H4 (cell line): Measurements from ENCODE around the gene CACNA2D3. TPM values are rescaled to one million over a fixed set of nuclear protein-coding genes. Genes with fewer than 3 reads are reported as not detected.
"Not testable (repeated sequence)": the region's sequence is repeated elsewhere in the genome, so short reads cannot be mapped to it uniquely, and the experiment has no call there.

ENCODE experiments used
- DNase-seq: peaks from one replicate; pipeline ENCODE4 v3.0.0-alpha.2; 2015; ENCODE audit warnings: low spot score
- total RNA-seq: library from RNA; depleted of rRNA; stranded (reverse); fragments of >200 nt; shearing (Covaris generic); gene quantifications from 2 replicates; pipeline ENCODE4 v1.2.3, GENCODE V29; 2014

Gene CACNA2D3
- total RNA-seq, 1 experiment from 2014 or later = 4.3 TPM

DNA sequence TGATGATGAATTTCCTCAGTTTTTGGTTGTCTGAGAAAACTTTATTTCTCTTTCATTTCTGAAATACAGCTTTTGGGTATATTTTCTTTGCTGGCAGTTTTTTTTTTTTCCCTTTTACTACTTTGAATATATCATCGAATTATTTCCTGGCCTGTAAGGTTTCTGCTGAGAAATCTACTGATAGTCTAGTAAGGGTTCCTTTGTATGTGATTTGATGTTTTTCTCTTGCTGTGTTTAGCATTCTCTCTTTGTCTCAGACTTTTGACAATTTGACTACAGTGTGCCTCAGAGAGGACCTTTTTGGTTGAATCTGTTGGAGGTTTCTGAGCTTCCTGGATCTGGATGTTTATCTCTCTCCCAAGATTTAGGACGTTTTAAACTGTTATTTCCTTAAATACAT, 336.0 kb downstream of the CACNA2D3 start:
- no peak for DNase-seq

DNA sequence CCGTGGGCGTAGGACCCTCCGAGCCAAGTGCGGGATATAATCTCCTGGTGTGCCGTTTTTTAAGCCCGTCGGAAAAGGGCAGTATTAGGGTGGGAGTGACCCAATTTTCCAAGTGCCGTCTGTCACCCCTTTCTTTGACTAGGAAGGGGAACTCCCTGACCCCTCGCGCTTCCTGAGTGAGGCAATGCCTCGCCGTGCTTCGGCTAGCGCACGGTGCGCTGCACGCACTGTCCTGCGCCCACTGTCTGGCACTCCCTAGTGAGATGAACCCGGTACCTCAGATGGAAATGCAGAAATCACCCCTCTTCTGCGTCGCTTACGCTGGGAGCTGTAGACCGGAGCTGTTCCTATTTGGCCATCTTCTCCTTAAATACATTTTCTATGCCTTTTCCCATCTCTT, 342.2 kb downstream of the CACNA2D3 start:
- DNase-seq = not testable (repeated sequence)

DNA sequence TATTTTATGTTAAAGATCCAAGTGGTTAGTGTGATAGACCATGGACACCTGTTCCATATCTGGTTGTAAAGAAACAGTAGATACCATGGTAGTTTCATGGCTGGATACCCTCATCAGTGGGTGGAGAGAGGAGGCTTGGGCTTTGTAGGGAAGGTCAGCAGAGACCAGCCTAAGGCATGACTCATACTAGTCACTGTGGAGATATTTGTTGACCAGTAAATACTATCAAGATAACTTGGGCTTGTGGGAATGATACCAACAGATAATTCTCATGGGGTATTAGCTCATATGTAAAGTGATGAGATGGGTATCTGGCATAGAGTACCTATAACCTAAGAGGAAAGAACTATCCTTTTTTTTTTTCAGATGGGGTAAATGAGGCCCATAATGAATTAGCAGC, 354.5 kb downstream of the CACNA2D3 start:
- no peak for DNase-seq

DNA sequence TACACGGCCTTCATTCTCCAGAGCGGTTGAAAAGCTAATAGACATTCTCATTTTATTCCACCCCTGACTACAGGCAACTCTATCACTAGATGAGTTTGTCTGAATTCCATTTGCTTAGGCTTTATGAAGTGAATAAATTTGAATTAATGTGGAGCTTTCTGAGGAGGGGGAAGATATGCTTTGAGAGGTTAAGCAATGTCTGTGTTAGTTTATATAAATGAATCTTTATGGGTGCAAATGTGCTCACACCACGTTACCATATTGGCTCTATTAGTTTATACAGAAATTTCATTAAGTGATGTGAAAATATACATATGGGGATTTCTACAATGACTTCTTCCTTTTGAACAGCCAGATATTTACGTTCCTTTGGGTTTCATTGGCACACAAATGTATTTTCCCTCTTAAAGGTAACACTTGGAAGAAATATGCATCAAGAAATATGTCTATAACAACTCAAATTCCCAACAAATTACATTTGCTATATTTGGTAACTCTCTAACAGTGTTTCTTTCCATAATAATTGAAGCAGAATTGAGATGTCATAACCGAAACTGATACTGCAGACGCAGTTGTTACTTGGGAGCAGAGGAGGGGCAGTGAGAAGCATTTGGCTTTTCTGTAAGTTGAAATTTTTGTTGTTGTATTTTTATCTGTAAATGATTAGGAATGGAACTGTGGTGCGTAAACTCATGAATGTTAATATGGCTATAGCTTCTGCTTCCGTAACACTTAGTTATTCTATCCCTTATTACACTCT, 359.4 kb downstream of the CACNA2D3 start:
- DNase-seq = no peak

DNA sequence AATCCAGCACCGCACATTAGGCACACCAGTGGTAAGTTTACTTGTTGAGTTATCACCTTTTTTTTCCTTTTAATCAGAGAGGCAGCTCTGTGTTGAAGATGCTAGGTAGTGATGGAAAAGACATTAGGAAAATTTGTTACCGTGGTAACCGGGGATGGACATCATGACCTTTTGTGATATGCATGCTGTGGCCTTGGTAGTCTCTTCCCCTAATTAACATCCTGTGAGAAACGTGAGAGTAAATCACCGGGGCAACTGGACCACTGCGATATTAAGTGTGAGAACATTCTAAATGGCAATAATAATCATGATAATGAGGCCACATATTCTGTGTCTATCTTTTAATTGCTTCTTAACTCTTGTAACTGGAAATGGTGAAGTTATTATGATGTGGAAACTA, 362.0 kb downstream of the CACNA2D3 start:
- no peak for DNase-seq

DNA sequence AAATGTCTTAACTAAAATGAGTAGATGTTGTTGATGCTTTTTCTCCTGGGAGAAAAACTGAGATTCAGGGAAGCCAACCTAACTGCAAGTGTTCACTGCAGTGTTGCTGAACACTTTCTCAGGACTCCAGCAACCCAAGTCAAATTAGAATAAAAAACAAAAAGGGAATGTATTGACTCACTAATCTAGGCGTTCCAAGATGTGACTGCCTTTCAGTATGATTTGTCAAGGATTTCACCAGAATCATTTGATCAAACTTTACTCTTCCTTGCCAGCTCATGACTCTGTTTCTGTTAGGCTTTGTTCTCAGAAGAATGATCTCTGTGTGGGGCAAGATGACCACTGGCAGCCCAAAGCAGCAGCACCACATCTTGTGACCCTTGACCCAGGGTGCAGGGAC, 364.0 kb downstream of the CACNA2D3 start:
- DNase-seq = no peak

DNA sequence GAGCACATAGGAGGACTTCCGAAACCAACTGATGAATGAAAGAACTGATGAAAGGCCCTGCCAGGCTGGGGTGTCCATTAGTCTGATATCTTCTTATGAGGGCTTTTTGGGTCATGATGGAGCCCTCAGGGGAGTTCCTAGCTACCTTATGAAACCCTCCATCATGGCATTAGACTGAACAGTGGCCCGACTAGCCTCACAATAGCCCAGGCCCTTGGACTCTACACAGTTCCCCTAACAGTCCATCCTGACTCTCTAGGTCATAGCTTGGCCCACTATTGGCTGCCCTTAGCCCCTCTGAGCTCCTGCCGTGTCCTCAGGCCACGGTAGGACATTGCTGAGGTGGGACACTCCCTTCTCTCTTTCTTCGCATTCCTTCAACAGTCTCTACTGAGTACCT, 365.9 kb downstream of the CACNA2D3 start:
- no peak for DNase-seq

DNA sequence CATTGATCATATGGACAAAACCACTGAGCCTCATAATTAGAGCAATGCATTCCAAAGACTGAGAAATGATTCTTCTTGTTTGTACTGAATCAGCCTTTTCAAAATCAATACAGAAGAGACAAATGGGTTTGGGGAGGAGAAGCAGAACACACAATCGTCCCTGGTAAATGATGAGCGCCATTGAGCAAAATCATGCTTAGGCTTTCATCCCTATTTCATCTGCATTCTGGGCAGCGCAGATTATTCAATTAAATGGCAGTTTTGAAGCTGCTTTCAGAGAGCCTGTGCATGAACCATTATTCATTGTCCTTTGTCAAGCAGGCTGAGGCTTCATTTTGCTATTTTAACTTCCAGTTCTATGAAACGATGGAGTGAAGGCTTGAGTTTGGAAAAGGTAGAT, 371.9 kb downstream of the CACNA2D3 start:
- no peak for DNase-seq

DNA sequence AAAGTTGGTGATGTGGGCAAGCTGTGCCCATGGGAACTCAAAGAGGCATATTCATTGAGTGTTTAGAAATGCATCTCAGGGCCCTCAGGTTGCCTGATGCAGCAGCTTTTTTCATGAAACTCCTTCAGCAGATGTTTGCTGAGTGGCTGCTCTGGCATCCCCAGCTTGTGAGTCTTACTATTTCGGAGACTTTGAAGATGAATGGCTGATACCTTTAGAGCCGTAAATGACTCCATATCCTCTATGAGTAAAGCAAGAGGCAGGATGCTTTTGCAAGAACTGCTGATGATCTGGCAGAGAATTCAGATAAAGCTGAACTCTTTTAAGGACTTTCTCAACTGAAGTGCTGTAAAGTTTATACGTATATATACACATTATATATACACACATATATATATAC, 384.3 kb downstream of the CACNA2D3 start:
- no peak for DNase-seq

DNA sequence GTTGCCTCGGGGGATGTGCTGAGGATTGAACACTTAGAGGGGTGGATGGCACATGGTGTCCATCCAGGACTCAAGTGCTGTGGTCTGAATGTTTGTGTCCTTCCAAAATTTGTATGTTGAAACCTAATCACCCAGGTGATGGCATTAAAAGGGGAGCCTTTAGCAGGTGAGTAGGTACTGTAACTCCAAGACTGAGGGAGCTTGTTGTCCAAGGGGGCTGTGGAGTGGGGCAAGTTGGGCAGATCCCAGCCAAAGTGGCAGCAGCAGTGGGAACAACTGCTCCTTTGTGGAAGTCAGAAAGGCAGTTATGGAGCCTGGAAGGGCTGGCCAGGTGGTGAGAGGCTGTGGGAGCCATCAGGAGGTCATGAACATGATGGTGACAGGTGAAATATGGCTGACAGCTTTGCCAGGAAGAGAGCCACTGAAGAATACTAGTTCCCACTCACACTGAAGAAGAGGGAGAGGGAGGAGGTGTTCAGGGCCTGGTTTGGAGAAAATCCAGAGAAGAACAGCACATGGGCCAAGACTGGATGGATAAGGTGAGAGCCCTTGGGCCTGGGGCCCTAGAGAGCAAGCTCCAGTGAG, 385.6 kb downstream of the CACNA2D3 start:
- no peak for DNase-seq

DNA sequence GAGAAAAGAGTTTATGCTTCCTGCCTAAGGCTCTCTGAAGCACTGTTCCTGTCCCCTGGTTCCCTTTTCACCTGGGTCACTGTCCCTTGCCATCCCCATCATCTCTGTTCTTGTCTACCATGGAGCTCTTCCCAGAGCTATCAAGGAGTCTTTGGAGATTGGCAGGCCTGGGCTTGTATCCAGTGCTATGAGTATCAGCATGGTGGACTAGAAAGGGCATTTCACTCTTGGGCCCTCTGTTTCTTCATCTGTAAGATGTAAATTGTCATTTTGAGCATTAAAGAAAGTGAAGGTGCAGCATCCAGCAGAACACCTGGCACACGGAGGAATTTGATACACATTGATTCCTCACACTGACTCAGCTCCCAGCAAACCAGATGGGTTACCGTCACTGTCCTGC, 388.2 kb downstream of the CACNA2D3 start:
- DNase-seq = no peak

DNA sequence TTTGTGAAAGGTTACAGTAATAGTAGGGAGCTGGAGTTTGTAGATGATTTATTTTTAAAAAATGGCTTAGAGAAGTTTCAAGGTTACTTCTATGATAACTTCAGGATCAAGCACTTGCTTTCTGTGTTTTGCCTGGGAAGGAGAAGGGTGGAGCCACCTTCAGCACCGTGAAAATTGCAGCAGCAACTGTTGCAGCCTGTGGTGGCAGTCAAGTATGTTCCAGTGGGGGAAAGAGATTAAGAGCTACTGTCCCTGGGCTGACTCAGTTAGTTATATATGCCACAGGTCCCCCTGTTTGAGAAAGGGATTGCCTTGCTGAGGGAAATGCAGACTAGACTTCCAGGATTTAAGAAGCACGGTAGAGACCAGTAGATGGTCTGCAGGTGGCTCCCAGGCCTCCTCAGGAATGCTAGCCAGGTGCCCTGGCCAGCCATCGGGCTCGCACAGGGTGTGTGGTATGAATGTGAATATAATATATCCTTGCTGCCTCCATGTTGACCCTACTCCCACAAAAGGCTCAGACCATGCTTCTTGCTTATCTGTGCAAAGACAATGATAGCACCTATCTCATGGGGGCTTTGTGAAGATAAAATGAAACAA, 389.5 kb downstream of the CACNA2D3 start:
- DNase-seq = no peak

DNA sequence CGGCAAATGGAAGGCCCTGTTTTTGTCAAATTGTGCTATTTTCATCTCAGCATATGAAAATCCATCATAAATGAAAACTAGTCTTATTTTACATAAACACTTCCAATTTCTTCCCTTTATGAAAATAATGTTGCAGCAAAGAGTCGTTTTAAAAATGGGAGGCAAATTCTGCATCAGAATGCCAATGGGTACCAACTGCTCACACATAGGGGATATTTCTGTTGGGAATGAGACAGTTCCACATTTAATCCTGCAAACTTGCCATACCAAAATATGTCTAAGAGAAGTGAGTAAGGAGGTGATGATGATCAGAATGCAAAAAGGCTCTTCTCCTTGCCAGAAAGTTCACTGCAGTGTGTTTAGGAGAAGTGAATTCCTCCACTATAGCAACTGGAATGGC, 391.7 kb downstream of the CACNA2D3 start:
- no peak for DNase-seq

DNA sequence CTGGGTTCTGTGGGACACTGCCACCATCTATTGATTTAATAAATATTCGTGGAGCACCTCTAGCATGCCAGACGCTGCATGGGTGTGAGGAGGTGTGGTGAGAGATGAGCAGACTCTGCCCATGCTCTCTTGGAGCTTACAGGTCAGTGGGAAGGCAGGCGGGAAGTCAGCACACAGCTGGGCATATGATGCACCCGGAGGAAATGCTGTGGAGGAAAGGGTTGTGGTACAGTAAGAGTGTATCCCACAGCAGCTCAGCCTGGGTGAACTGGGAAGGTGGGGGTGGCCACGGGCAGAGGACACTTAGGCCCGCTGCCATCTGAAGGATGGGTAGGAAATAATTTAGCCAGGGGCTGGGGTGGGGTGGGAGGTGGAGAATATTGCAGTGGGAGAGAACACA, 392.1 kb downstream of the CACNA2D3 start:
- no peak for DNase-seq

DNA sequence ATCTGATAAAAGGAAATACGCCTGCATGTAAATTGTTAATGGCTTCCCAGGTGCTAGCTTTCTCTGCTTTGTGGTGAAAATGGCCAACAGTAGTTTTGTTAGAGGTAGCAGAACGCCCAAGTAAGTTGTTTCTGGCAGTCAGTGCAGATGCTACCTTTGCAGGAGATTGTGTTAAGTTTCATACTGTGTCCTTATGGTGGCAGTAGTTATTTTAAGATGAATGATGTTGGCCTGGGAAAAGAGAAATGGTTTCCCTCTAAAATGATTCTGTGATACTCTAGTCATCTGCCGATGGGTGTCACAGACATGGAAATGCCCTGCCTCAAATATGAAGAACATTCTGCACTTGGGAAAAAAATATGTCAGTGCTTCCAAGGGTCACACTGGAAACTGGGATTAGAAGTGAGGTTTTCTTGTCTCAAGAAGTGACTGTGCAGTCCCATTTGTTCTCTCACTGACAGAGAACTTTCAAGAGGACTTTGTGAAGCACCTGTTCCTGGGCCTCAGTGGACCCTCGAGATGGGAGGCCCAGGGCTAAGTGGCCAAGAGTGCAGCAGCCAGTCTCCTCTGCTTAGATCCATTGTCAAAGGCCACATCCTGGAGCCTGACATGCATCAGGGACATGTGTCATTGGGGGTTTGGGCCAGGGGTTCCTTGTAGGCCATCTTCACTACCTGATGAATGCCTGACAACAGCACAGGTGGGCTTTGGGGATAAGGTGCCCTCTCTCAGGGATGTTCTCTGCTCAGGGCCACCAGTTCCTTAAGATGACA, 393.3 kb downstream of the CACNA2D3 start:
- no peak for DNase-seq

DNA sequence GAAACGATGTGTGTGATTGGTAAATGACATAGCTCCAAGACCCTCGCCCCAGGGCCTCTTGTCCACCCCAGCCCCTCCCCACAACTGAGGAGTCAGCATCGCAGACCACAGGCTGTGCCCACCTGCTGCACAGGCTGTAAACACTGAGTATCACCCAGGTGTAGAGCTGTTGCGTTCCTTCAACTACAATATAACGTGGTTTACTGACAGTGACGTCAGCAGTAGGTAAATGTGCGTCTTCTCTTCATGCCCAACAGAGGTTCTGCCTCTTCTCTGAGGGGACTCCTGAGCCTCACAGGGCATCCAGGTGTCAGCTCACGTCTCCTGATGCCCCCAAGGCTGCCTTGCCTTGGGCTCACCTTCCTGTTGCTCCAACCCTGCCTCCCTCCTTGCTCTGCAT, 395.1 kb downstream of the CACNA2D3 start:
- DNase-seq = no peak

DNA sequence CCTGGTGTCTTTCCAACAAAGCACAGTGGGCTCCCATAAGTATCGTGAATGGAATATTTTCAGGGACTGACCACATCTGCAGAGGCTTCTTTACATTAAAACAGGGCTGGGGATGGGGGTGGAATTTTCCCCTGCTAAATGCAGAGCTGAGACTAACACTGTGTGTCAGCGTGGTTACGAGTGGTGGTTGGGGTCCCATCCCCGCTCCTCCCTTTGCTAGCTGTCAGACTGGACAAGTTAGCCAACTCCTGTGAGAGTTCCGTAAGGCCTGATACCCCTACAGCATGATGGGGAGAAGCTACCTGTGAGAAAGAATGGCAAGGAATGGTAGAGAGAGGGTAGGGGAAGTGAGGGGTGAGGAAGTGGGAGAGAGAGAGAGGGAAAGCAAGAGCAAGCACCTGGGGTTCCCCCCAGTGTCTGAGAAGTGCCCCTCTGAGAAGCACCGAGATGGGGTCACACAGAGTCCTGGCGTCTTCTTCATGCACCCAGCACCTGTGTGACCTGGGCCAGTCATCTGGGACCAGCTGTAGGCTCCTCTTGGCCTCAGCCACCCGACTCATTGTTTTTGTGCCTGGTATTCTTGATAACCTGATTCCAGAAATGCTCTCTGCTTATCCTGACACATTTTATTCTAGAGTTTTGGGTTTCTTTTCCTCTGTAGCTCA, 395.8 kb downstream of the CACNA2D3 start:
- DNase-seq = no peak

DNA sequence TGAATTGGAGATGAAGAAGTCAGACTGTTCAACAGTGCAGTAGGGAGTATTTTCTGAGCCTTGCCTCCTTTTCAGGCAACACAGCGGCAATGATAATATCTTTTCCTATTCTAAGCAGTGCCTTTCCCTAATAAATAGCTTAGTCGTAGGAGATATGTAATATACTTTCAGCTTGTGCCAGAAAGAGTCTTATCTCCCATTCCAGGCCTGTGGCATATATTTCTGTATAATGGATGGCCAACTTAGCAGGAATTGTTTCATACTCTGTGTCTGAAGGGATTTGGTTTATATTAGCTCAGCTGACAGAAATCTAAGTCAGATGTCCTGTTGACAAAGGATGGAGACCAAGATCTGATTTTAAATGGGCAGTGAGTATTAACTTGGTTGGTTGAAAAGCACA, 397.1 kb downstream of the CACNA2D3 start:
- DNase-seq = no peak

DNA sequence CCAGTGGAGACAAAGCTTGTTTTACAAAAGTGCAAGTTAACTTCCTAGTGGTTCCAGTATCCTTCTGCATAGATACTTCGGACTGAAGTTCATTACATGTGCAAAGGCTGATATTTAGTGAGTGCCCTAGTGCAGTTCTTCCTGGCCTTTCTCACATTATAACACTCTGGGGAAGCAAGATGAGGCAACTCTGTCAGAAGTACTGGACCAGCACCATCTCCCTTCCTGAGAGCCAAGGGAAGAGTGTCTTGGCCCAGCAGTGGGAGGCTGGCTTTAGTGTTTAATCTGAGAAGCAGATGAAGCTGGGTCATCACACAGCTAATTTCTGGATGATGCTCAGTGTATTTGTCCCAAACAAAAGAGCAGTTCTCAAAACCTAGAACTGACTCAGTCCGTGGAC, 397.7 kb downstream of the CACNA2D3 start:
- DNase-seq = no peak

DNA sequence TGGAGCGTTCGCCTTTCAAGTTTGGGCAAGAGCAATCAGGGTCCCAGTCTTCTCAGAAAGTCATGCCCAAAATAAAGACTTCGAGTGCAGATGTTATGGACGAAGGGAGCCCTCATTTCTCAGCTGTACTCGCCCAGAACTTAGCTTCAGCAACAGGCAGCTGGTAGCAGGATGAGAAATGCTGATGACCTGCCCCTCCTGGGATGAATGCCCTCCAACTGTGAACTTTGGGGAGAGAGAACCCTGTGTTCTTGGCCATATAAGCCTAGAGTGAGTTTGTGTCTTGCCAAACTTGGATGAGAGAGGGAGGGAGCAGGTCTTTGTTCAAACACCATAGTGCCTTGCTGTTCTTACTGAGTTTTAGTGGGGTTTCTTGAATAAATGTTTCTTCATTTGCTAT, 405.2 kb downstream of the CACNA2D3 start:
- DNase-seq = no peak

DNA sequence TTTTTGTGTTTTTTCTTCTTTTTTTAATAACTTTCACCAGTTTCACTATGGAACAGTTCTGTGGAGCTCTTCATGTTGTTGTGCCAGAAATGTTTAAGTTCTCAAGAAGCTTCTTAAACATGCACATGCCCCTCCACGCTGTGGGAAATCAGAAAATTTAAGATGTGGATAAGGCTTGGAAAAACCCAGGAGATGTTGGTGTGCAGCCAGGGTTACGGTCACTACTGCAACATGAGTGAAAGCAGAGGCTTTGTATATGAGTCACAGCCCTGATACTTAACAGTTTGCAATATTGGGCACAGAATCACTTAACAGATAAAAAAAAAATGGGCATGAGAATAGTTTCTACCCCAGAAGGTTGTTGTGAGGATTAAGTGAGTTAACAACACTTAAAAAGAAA, 405.6 kb downstream of the CACNA2D3 start:
- peak; percentile 23 for DNase-seq

DNA sequence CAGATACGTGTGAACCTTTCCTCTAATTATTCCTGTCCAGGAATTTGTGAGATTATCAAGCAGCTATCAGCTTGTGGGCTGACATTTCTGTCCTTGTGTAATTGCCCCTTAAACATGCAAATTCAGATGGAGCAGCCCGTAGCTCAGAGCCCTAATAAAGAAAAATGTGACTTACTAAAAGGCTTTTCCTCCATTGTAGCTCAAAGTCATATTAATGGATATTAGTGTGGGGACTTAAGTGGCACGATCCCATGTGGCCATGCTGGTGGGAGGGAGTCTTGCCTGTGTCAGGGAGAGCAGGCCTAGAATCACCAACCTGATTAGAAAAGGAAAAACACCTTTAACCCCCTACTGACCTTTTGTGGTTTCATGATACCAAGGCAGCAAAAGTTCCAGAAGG, 406.3 kb downstream of the CACNA2D3 start:
- DNase-seq = no peak
